NB4 (cell line): Measurements from ENCODE around the gene SYMPK.

Source experiments
- DNase-seq: peaks from one replicate; pipeline ENCODE4 v3.0.0; 2010; ENCODE audit warnings: low read depth
- H3K4me3 ChIP-seq: one replicate; pipeline ENCODE4 v1.5.1; 2011; ENCODE audit warnings: mild to moderate bottlenecking, low read depth, low read length, moderate library complexity
- MYC ChIP-seq: IDR thresholded peaks from 2 replicates; pipeline ENCODE4 v1.6.1; 2011; ENCODE audit warnings: low read depth, low read length
- POLR2A ChIP-seq: IDR thresholded peaks from 2 replicates; pipeline ENCODE4 v1.6.1; 2011; ENCODE audit warnings: mild to moderate bottlenecking; ENCODE audit not compliant: insufficient read length; ENCODE audit errors: extremely low read depth
- TF ChIP-seq, protein P1 (sequence below): IDR thresholded peaks from 2 replicates; pipeline ENCODE4 v1.6.1; 2011; ENCODE audit warnings: low read depth, low read length
- TF ChIP-seq, protein P2 (sequence below): IDR thresholded peaks from one replicate; pipeline ENCODE4 v1.5.1; 2012; ENCODE audit warnings: low read depth, low read length

SYMPK gene

DNA sequence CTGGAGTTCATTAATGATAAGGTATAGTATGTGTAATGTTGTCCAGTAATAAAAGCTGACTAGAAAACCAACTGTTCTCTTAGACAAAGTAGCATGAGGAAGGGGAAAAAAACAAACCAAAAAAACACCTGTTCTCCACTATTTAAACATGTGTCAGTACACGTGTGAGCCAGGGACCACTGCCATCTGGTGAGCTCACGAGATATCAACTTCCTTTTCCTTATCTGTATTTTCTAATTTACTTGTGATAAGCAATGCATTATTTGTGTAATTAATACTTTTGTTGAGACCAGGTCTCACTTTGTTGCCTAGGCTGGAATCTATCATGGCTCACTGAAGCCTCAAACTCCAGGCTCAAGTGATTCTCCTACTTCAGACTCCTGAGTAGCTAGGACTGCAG is 89.6 kb downstream of the SYMPK start:
- TF ChIP-seq, protein P1, sequence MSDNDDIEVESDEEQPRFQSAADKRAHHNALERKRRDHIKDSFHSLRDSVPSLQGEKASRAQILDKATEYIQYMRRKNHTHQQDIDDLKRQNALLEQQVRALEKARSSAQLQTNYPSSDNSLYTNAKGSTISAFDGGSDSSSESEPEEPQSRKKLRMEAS = no peak; the same call in 1 of the 2 replicates
- no peak overlapping the region for H3K4me3 ChIP-seq
- DNase-seq = no peak

DNA sequence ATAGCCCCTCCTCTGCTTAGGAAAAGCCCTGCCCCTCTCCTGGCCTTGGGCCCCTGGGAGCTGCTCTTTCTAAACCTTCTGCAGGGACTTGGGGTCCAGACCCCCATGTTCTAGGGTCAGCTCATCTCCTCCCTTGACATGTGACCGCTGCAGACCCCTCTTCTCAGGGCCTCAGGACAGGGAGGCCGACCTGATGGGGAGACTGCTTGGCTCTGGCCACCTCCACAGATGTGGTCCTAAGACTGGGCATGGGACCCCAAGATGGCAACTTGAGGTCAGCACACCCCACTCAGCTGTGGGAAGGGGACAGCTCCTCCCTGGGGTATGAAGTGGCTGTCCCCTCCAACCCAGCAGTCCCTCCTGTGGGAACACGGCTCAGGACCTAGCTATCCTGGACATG is 90.0 kb downstream of the SYMPK start:
- H3K4me3 ChIP-seq = no peak overlapping the region
- no peak for DNase-seq
- TF ChIP-seq, protein P2, sequence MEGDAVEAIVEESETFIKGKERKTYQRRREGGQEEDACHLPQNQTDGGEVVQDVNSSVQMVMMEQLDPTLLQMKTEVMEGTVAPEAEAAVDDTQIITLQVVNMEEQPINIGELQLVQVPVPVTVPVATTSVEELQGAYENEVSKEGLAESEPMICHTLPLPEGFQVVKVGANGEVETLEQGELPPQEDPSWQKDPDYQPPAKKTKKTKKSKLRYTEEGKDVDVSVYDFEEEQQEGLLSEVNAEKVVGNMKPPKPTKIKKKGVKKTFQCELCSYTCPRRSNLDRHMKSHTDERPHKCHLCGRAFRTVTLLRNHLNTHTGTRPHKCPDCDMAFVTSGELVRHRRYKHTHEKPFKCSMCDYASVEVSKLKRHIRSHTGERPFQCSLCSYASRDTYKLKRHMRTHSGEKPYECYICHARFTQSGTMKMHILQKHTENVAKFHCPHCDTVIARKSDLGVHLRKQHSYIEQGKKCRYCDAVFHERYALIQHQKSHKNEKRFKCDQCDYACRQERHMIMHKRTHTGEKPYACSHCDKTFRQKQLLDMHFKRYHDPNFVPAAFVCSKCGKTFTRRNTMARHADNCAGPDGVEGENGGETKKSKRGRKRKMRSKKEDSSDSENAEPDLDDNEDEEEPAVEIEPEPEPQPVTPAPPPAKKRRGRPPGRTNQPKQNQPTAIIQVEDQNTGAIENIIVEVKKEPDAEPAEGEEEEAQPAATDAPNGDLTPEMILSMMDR = no peak
- TF ChIP-seq, protein P1 = no peak
- TF ChIP-seq MYC (no peak), POLR2A (no peak)

DNA sequence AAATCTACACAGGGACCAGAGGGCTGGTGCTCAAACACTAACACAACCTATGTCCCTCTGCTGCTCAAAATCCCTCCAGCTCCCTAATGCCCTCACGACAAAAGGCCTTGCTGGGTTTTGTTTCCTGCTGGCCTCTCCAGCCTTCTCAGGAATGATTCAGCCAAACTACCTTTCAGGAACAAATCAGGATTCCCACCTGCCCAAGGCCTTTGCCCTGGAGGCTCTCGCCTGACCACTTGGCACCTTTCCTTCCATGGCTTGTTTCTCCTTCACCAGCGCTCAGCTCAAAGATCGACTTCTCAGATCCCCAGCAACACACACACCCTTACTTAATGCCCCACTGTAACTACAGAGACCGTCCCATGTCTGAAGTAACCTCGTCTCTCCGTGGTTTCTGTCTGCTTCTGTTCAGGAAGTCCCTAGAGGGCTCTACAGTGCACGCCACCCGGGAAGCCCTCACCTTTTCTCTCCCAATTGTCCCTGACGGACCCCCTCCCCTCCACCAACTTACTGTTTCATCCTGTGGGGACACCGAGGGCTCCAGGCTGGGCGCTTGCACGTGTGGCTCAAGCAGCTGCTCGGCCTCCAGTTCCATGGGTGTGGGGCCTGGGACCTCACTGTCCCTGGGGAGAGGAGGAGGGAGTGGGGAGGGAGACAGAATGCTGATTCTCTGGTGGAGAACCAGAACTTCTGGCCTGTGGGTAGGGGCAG is 90.7 kb downstream of the SYMPK start:
- H3K4me3 ChIP-seq = no peak overlapping the region
- peak; percentile 46 for DNase-seq
- no peak for TF ChIP-seq POLR2A
- TF ChIP-seq, protein P2 = no peak

DNA sequence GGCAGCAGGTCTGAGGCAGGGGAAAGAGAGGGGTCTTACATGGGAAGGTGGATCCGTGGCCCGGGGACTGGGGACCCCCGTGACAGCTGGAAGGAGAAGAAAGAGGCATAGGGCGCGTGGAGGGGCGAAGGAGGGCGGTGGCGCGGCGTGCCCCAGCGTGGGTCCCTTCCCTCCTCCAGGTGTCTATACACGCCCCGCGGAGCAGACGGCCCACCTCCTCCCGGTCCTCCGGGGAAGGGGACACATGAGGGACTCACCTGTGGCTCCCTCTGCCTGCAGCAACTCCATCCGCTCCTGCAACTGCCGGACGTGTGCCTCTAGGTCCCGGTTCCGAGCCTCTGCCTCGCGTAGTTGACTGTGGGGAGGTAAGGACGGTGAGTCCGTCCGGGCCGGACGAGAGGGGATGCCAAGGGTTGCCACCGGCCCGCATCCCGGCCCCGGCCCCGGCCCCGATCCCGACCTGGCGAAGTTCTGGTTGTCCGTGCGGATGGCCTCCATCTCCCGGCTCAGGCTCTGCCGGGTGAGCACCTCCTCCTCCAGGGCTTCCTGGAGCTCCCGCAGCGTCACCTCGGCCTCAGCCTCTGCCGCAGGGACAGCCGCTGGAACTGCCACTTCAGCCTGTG is 91.5 kb downstream of the SYMPK start:
- no peak for DNase-seq
- H3K4me3 ChIP-seq = no peak overlapping the region
- TF ChIP-seq MYC = no peak
- TF ChIP-seq, protein P1 = no peak
- no peak for TF ChIP-seq POLR2A
- TF ChIP-seq, protein P2 = no peak

DNA sequence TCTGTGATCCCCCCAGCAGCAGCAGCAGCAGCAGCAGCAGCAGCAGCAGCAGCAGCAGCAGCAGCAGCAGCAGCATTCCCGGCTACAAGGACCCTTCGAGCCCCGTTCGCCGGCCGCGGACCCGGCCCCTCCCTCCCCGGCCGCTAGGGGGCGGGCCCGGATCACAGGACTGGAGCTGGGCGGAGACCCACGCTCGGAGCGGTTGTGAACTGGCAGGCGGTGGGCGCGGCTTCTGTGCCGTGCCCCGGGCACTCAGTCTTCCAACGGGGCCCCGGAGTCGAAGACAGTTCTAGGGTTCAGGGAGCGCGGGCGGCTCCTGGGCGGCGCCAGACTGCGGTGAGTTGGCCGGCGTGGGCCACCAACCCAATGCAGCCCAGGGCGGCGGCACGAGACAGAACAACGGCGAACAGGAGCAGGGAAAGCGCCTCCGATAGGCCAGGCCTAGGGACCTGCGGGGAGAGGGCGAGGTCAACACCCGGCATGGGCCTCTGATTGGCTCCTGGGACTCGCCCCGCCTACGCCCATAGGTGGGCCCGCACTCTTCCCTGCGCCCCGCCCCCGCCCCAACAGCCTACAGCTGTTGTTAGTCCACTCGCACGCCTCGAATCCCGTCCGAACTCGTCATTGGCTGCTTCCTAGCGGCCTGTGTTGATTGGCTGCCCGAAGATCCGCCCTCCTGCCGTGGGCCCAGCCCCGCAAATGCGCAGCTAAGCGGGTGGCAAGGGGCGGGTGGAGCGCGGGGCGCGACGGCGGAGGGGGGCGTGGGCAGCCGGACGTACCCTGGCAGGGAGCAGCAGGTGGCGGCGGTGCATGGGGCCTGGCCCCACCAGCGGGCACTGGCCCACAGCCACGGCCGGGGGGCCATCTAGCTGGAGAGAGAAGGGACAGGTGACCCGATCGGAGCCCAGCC is 92.5 kb downstream of the SYMPK start:
- DNase-seq = peak; percentile 85
- no peak overlapping the region for H3K4me3 ChIP-seq
- TF ChIP-seq, protein P2 = peak; percentile 50
- TF ChIP-seq MYC (peak; percentile 13; the same call in 1 of the 2 replicates), POLR2A (no peak)
- TF ChIP-seq, protein P1 = no peak

DNA sequence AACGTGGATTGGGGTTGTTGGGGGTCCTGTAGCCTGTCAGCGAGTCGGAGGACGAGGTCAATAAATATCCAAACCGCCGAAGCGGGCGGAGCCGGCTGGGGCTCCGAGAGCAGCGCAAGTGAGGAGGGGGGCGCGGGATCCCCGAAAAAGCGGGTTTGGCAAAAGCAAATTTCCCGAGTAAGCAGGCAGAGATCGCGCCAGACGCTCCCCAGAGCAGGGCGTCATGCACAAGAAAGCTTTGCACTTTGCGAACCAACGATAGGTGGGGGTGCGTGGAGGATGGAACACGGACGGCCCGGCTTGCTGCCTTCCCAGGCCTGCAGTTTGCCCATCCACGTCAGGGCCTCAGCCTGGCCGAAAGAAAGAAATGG is 93.1 kb downstream of the SYMPK start:
- no peak for DNase-seq
- peak overlapping the region; percentile 46 for H3K4me3 ChIP-seq
- TF ChIP-seq MYC (no peak), POLR2A (no peak)
- TF ChIP-seq, protein P1 = no peak
- TF ChIP-seq, protein P2 = no peak
